ENCODE results near the gene PPP5C.

PPP5C gene

DNA sequence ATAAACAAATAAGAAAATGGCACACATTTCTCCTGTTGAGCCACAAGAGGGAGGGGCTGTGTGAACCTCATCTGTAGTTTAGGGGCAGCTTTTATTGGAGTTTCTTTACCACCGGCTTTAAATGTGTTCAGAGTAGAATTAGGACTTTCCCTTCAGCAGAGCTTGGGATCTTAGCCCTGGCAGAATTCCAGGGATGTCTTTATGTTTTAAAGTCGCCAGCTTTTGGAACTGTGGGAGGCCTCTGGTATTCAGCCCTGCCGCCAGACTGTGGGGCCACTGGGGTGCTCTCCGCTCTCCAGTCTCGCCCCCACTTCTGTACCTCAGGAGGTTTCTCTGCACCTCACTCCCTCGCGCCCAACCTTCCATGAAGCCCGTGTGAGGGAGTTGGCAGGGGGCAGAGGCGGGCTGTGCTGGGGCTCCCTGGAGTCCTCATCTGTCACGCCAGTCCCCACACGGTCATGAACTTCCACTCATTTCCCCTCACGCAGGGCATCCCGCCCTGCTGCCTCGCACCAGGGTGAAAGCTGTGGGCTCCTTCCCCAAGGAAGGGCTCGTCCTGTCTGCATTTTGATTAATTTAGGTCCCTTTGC is 35.0 kb downstream of the PPP5C start:
- intact Hi-C loops (cut with DNase I), result no loop called here

DNA sequence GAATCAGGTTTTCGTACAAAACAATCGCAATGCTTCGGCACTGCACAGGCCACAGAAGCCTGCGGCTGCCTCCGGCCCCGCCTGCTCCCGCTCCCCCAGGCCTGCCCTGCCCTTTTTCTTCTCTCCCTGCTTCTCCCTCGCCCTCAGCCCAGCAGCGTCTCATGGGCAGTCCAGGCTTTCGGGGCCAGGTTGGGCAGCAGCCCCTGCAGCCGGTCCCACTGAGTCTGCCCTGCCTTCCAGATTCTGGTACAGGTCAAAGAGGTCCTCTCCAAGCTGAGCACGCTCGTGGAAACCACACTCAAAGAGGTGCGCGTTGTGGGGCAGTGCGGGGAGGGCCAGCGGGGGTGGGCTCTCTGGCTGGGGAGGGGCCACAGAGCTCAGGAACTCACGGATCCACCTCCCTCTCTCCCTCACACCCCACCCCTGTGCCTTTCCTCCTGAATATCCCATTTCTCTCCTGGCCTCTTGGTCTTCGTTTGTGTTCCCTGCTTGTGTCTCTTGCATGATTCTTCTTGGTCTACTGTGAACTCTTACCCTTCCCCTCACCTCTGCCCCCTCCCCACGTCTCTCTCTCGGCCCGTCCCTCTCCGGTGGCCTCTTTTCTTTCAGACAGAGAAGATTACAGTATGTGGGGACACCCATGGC is 36.4 kb downstream of the PPP5C start:
- intact Hi-C loops (cut with DNase I), result no loop called here
- DNase-seq, result peak in 2 of 10 donors; percentile 35 to 67

More for the DNA sequence above, 35.0 kb downstream of the PPP5C start:
- peak in 3 of 10 donors; percentile 57 to 74 (median 61) for DNase-seq

DNA sequence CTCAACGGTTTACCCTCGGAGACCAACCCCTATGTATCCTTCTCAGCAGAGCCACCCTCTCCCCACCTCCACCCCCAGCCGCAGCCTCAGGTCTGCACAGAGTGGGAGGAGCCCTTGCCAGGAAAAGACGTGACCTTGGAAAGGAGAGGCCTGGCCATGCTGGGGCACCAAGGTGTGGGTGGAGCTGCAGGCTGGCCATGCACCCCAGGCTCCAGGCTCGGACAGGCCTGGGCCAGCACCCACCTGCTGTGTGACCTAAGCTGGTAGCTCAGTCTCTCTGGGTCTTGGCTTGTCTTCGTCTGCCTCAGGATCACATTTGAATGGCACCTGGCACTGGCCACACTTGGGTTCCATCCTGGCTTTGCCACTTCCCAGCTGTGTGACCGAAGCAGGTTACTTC is 37.0 kb downstream of the PPP5C start:
- DNase-seq, result peak in 3 of 10 donors; percentile 41 to 55 (median 55)
- intact Hi-C loops (cut with DNase I), result no loop called here

- peak in 3 of 10 donors; percentile 48 to 66 (median 52) for DNase-seq
- intact Hi-C loops (cut with DNase I), result no loop called here
Observed at GRCh38 chr19:46384396-46384795, 37.5 kb downstream of the PPP5C start.

DNA sequence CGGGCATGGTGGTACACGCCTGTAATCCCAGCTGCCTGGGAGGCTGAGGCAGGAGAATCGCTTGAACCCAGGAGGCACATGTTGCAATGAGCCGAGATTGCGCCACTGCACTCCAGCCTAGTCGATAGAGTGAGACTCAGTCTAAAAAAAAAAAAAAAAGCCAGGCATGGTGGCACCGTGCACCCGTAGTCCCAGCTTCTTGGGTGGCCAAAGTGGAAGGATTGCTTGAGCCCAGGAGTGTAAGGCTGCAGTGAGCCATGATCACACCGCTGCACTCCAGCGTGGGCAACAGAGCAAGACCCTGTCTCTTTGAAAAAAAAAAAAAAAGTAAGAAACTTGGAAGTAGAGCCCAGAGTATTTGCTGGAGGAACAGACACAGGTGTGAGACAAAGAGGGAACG is 38.7 kb downstream of the PPP5C start:
- intact Hi-C loops (cut with DNase I), result no loop called here
- peak in 2 of 10 donors; percentile 27 to 40 for DNase-seq

- intact Hi-C loops (cut with DNase I), result no loop called here
- peak in 3 of 10 donors; percentile 30 to 71 (median 32) for DNase-seq
Observed at GRCh38 chr19:46386151-46386550, 39.3 kb downstream of the PPP5C start.

DNA sequence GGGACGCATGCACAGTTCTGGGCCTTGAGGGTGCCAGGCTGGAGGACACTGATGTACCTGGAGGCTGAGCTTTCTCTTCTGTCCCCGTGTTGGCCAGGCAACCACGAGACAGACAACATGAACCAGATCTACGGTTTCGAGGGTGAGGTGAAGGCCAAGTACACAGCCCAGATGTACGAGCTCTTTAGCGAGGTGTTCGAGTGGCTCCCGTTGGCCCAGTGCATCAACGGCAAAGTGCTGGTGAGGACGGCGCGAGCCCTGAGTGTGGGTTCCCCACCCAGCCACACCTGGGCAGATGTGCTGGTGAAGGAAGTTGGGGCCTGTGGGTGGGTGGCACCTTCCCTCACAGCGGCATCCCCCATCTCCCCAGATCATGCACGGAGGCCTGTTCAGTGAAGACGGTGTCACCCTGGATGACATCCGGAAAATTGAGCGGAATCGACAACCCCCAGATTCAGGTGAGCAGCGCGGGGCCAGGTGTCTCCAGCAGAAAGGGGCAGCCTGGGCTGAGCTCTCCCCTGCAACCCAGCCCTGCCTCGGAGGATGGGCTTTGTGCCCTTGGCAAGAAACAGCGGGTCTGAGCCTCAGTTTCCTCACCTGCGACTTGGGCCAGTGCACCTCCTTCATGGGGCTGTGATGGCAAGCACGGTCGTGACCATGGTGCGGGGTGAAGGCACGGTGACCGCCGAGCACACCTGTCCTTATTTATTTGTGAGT is 40.3 kb downstream of the PPP5C start:
- intact Hi-C loops (cut with DNase I), result no loop called here
- peak in 3 of 10 donors; percentile 37 to 74 (median 64) for DNase-seq

GRCh38 chr19:46387713-46388130 is 40.8 kb downstream of the PPP5C start:
- DNase-seq, result peak in 2 of 10 donors; percentile 16 to 17
- intact Hi-C loops (cut with DNase I), result no loop called here

DNA sequence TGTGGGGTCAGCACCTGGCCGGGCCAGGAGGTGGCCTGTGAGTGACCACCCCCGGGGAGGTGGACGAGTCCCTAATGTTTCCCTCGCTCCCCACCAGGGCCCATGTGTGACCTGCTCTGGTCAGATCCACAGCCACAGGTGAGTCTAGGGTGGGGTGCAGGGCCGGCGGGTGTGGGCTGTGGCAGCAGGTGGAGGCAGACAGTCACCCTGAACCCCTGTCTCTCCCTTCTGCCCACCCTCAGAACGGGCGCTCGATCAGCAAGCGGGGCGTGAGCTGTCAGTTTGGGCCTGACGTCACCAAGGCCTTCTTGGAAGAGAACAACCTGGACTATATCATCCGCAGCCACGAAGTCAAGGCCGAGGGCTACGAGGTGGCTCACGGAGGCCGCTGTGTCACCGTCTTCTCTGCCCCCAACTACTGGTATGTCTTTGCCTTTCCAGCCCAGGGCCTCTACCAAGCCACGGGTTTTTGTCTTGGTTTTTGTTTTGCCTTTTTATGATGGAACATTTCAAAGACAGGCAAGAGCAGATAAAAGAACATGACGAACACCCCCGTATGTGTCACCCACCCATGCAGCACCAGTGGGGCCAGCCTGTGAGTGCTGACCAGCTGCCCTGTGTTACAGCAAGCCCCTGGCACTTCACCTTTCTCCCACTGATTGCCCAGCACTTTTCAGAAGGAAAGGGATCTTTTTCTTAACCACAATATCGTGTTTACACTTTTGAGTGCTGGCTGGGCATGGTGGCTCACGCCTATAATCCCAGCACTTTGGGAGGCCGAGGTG is 41.6 kb downstream of the PPP5C start:
- DNase-seq, result peak in 3 of 10 donors; percentile 63 to 80 (median 74)
- intact Hi-C loops (cut with DNase I), result no loop called here

DNA sequence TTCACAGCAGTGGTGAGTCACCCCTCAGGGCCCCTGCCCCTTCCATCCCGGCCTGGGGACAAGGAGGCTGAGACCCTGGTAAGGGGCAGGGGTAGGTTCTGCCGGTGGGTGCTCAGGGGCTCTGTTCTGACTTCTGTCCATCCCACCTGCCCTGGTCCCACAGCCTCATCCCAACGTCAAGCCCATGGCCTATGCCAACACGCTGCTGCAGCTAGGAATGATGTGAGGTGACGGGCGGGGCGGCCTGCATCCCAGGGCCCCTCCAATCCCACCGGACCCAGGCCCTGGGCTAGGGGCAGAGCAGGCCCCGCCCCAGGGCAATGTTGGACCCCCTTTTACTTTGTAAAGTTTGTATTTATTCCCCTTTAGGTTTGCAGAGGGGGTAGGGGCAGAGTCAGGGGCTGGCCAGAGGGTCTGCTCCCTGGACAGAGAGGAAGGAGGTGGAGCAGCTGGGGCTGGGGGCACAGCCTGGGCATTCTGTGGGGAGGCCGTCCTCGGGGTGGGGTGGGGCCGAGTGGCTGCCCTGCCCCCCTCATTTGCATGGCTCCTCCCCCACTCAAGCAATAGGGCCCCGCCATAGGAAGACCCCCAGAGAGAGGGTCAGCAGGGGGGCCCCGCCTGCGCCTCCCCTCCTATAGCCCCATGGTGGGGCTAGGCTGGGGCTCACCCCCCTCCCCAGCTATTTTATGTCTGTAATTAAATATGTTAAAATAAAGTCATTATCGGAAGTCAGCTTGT is 43.4 kb downstream of the PPP5C start:
- peak in 3 of 10 donors; percentile 52 to 78 (median 72) for DNase-seq
- intact Hi-C loops (cut with DNase I), result no loop called here

GRCh38 chr19:46390866-46391265 is 44.0 kb downstream of the PPP5C start:
- intact Hi-C loops (cut with DNase I), result no loop called here
- DNase-seq, result peak in 3 of 10 donors; percentile 54 to 78 (median 77)

- intact Hi-C loops (cut with DNase I), result no loop called here
- peak in 3 of 10 donors; percentile 65 to 81 (median 73) for DNase-seq
Observed at GRCh38 chr19:46391296-46392251, 44.7 kb downstream of the PPP5C start.

- DNase-seq, result peak in 3 of 10 donors; percentile 69 to 83 (median 82)
- intact Hi-C loops (cut with DNase I), result no loop called here
Observed at GRCh38 chr19:46392252-46392801, 45.4 kb downstream of the PPP5C start.

DNA sequence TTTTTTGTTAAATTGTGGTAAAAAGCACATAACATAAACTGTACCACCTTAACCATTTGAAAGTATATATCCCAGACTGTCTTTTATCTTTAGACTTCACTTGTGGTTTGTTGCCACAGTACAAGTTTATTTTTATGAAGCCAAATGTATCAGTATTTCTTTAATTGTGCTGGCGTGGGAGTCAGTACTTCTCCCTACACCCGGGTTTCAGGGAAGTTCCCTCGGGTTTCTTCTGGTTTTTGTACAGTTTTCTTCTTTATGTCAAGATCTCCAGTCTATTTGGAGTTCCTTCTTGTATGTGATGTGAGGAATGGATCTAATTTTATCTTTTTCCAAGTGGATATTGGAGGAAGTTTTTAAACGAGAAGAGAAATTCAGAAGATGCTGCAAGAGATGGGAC is 46.0 kb downstream of the PPP5C start:
- DNase-seq, result no peak
- intact Hi-C loops (cut with DNase I), result no loop called here

GRCh38 chr19:46393456-46394401 is 46.8 kb downstream of the PPP5C start:
- peak in 3 of 10 donors; percentile 20 to 70 (median 55) for DNase-seq
- intact Hi-C loops (cut with DNase I), result no loop called here

GRCh38 chr19:46394402-46394797 is 47.5 kb downstream of the PPP5C start:
- intact Hi-C loops (cut with DNase I), result no loop called here
- DNase-seq, result no peak

DNA sequence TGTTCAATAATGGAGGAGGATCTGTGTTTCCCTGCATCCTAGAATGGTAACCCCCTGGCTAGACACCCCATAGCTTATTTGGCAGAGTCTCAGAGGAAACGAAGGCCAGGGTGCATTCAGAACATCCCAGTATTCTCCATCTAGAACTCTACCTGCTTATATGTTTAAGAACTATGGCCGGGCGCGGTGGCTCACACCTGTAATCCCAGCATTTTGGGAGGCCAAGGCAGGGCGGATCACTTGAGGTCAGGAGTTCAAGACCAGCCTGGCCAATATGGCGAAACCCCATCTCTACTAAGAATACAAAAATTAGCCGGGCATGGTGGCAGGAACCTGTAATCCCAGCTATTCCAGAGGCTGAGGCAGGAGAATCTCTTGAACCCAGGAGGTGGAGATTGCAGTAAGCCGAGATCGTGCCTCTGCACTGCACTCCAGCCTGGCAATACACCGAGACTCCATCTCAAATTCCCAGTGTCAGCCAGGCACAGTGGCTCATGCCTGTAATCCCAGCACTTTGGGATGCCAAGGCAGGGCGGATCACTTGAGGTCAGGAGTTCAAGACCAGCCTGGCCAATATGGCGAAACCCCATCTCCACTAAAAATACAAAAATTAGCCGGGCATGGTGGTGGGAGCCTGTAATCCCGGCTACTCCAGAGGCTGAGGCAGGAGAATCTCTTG is 51.1 kb downstream of the PPP5C start:
- DNase-seq, result peak in 2 of 10 donors; percentile 25 to 40
- intact Hi-C loops (cut with DNase I), result loop anchor here (5.0 kb wide), 1 partner anchor 116 kb away; no protein-coding TSS in a partner anchor
